GM19438 (cell line): ENCODE measurements around the gene OSBP.
"Not testable (repeated sequence)": the region's sequence is repeated elsewhere in the genome, so short reads cannot be mapped to it uniquely, and the experiment has no call there.

ENCODE experiments used
- ATAC-seq: cut with Tn5 transposase; IDR thresholded peaks from one replicate; pipeline ENCODE4 v1.9.1; 2021; ENCODE audit warnings: low read depth; ENCODE audit not compliant: unreplicated experiment

The OSBP gene

DNA sequence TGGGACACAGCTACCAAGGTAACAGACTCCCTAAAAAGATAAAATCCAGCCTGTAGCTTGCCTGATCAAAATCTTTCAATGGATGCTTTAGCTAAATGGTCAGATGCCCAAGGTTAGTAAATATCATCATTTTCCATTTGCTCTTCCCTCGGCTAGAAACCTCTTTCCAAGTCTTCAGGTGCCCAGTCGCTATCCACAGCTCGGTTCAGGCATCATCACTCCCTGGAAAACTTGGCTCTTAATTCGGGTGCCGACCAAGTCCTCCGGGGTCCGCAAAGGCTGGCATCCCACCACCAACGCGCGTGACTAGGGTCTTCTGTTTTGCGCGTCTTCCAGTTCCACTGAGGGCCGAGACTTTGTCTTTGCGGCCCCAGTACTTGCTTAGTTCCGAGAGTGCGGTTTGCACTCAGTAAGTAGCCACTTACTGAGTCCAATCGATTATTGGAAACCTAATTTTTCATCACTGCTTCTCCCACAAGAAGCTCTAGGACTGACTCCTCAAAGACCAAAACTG lies 59.9 kb downstream of the OSBP start:
- no peak for ATAC-seq

DNA sequence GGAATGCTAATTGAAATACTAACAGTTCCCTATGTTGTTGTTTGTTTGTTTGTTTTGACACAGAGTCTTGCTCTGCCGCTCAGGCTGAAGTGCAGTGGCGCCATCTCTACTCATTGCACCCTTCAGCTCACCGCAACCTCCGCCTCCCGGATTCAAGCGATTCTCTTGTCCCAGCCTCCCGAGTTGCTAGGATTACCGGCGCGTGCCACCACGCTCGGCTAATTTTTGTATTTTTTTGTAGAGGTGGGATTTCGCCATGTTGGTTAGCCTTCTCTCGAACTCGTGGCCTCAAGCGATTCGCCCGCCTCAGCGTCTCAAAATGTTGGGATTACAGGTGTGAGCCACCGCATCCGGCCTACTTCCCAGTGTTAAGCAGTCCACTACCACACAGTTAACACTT lies 62.3 kb downstream of the OSBP start:
- no peak for ATAC-seq

DNA sequence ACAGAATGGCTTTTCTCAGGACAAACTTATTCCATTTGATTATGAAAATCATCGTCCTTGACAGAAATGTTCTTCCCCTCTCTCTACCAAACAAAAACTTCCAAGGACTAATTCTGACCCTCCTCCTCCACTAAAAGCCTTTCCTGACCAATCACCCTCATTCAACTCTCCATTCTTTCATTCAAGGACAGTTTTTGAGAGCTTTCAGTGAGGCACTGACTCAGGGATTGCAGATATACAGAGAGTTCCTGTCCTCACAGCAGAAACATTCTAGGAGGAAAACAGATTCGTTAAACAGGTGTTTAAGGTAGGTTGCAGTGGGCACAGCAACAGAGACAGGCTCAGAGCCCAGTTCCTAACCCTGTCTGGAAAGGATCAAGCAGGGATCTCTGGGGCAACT lies 62.7 kb downstream of the OSBP start:
- no peak for ATAC-seq

GRCh38 chr11:59551659-59552521 lies 63.7 kb downstream of the OSBP start:
- no peak for ATAC-seq

GRCh38 chr11:59550842-59551658 lies 64.5 kb downstream of the OSBP start:
- no peak for ATAC-seq

- peak; percentile 90 for ATAC-seq
These were observed 65.2 kb downstream of the OSBP start for GRCh38 chr11:59550368-59550841.

GRCh38 chr11:59548309-59548656 lies 67.3 kb downstream of the OSBP start:
- ATAC-seq: no peak

DNA sequence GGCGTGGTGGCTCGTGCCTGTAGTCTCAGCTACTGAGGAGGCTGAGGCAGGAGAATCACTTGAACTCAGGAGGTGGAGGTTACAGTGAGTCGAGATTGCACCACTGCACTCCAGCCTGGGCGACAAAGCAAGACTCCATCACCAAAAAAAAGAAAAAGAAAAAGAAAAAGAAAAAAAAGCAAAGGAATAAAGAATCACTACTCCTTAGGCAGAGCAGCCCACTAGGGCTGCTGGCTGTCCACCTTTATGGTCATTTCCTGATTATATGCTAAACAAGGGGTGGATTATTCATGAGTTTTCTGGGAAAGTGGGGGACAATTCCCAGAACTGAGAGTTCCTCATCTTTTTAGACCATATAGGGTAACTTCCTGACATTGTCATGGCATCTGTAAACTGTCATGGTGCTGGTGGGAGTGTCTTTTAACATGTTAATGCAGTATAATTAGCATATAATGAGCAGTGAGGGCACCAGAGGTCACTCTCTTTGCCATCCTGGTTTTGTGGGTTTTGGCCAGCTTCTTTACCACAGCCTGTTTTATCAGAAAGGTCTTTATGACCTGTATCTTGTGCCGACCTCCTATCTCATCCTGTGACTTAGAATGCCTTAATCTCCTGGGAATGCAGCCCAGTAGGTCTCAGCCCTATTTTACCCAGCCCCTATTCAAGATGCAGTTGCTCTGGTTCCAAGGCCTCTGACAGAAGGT lies 67.8 kb downstream of the OSBP start:
- not testable (repeated sequence) for ATAC-seq

GRCh38 chr11:59545179-59546020 lies 70.2 kb downstream of the OSBP start:
- no peak for ATAC-seq

GRCh38 chr11:59544869-59545178 lies 70.8 kb downstream of the OSBP start:
- no peak for ATAC-seq

DNA sequence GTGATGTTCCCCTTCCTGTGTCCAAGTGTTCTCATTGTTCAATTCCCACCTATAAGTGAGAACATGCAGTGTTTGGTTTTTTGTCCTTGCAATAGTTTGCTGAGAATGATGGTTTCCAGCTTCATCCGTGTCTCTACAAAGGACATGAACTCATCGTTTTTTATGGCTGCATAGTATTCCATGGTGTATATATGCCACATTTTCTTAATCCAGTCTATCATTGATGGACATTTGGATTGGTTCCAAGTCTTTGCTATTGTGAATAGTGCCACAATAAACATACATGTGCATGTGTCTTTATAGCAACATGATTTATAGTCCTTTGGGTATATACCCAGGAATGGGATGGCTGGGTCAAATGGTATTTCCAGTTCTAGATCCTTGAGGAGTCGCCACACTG lies 71.9 kb downstream of the OSBP start:
- not testable (repeated sequence) for ATAC-seq

- ATAC-seq: no peak
These were observed 73.3 kb downstream of the OSBP start for GRCh38 chr11:59542142-59542810.

DNA sequence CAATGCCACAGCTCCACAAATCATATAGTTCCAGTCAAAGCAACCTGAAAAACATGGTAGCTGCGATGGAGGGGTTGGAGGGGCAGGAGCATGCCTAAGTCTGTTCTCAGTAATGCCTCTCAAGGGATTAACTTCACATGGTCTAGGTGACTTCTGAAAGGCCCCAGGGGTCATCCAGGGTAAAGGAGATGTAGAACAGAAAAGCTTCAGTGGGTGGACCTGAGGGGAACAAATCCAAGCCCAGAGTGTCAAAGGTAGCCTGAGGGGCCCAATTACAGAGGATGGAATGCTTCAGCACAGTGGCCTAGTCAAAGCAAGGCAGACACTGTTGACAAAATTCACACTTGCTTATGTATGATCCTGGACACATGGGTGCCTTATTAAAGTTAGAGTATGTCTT lies 80.9 kb downstream of the OSBP start:
- ATAC-seq: no peak

- ATAC-seq: no peak
These were observed 83.0 kb downstream of the OSBP start for GRCh38 chr11:59532620-59533019.

- no peak for ATAC-seq
These were observed 86.9 kb downstream of the OSBP start for GRCh38 chr11:59528711-59529110.
